ENCODE results near the gene PLXDC2.

PLXDC2 gene

GRCh38 chr10:19933772-19934171, 117.5 kb downstream of the PLXDC2 start:
- ChIA-PET CTCF (no interaction called here), POLR2A (no interaction called here)
- no peaks in the 10 kb centered on the region for H3K9me3 ChIP-seq (ENCODE audit: control insufficient read depth, insufficient read depth, low read depth, low read length)
- H3K27ac ChIP-seq (ENCODE audit: extremely low read depth, low read depth, low read length) = no peak overlapping the region
- H3K4me1 ChIP-seq (ENCODE audit: control insufficient read depth, insufficient read depth, low read length) = peaks cover 7% of the 10 kb centered on the region
- H3K36me3 ChIP-seq (ENCODE audit: control insufficient read depth in 2 of 2, insufficient read depth in 1 of 2, low read length in 2 of 2) = no peaks in the 10 kb centered on the region
- TF ChIP-seq, protein P1, sequence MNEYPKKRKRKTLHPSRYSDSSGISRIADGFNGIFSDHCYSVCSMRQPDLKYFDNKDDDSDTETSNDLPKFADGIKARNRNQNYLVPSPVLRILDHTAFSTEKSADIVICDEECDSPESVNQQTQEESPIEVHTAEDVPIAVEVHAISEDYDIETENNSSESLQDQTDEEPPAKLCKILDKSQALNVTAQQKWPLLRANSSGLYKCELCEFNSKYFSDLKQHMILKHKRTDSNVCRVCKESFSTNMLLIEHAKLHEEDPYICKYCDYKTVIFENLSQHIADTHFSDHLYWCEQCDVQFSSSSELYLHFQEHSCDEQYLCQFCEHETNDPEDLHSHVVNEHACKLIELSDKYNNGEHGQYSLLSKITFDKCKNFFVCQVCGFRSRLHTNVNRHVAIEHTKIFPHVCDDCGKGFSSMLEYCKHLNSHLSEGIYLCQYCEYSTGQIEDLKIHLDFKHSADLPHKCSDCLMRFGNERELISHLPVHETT (tag by site-specific recombination; IDR thresholded peaks at IDR 0.05) = no peak
- TF ChIP-seq ZNF423 (tag by site-specific recombination; IDR thresholded peaks at IDR 0.05) (no peak), ZNF248 (tag by site-specific recombination; IDR thresholded peaks at IDR 0.05) (no peak), ZNF48 (tag by site-specific recombination; IDR thresholded peaks at IDR 0.05) (no peak), ZNF654 (tag by site-specific recombination; IDR thresholded peaks at IDR 0.05; ENCODE audit: low read depth) (no peak), ZSCAN5A (tag by site-specific recombination; IDR thresholded peaks at IDR 0.05) (no peak), ZIC2 (tag by site-specific recombination; IDR thresholded peaks at IDR 0.05) (no peak), HOXC10 (CRISPR knock-in tag; IDR thresholded peaks at IDR 0.05) (no peak), ZNF274 (IDR thresholded peaks at IDR 0.05; ENCODE audit: low read length) (no peak), ZNF274 (tag by site-specific recombination; IDR thresholded peaks at IDR 0.05; ENCODE audit: borderline replicate concordance) (no peak), ZNF398 (tag by site-specific recombination; IDR thresholded peaks at IDR 0.05) (no peak)
- TF ChIP-seq, protein P2, sequence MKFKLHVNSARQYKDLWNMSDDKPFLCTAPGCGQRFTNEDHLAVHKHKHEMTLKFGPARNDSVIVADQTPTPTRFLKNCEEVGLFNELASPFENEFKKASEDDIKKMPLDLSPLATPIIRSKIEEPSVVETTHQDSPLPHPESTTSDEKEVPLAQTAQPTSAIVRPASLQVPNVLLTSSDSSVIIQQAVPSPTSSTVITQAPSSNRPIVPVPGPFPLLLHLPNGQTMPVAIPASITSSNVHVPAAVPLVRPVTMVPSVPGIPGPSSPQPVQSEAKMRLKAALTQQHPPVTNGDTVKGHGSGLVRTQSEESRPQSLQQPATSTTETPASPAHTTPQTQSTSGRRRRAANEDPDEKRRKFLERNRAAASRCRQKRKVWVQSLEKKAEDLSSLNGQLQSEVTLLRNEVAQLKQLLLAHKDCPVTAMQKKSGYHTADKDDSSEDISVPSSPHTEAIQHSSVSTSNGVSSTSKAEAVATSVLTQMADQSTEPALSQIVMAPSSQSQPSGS (tag by site-specific recombination; IDR thresholded peaks at IDR 0.05; ENCODE audit: low read depth) = no peak
- TF ChIP-seq, protein P3, sequence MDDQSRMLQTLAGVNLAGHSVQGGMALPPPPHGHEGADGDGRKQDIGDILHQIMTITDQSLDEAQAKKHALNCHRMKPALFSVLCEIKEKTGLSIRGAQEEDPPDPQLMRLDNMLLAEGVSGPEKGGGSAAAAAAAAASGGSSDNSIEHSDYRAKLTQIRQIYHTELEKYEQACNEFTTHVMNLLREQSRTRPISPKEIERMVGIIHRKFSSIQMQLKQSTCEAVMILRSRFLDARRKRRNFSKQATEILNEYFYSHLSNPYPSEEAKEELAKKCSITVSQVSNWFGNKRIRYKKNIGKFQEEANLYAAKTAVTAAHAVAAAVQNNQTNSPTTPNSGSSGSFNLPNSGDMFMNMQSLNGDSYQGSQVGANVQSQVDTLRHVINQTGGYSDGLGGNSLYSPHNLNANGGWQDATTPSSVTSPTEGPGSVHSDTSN (CRISPR knock-in tag; IDR thresholded peaks at IDR 0.05) = no peak
- TF ChIP-seq, protein P4, sequence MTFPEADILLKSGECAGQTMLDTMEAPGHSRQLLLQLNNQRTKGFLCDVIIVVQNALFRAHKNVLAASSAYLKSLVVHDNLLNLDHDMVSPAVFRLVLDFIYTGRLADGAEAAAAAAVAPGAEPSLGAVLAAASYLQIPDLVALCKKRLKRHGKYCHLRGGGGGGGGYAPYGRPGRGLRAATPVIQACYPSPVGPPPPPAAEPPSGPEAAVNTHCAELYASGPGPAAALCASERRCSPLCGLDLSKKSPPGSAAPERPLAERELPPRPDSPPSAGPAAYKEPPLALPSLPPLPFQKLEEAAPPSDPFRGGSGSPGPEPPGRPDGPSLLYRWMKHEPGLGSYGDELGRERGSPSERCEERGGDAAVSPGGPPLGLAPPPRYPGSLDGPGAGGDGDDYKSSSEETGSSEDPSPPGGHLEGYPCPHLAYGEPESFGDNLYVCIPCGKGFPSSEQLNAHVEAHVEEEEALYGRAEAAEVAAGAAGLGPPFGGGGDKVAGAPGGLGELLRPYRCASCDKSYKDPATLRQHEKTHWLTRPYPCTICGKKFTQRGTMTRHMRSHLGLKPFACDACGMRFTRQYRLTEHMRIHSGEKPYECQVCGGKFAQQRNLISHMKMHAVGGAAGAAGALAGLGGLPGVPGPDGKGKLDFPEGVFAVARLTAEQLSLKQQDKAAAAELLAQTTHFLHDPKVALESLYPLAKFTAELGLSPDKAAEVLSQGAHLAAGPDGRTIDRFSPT (tag by site-specific recombination; IDR thresholded peaks at IDR 0.05) = no peak
- TF ChIP-seq, protein P5, sequence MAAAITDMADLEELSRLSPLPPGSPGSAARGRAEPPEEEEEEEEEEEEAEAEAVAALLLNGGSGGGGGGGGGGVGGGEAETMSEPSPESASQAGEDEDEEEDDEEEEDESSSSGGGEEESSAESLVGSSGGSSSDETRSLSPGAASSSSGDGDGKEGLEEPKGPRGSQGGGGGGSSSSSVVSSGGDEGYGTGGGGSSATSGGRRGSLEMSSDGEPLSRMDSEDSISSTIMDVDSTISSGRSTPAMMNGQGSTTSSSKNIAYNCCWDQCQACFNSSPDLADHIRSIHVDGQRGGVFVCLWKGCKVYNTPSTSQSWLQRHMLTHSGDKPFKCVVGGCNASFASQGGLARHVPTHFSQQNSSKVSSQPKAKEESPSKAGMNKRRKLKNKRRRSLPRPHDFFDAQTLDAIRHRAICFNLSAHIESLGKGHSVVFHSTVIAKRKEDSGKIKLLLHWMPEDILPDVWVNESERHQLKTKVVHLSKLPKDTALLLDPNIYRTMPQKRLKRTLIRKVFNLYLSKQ (tag by site-specific recombination; IDR thresholded peaks at IDR 0.05; ENCODE audit: borderline replicate concordance) = no peak
- TF ChIP-seq, protein P6, sequence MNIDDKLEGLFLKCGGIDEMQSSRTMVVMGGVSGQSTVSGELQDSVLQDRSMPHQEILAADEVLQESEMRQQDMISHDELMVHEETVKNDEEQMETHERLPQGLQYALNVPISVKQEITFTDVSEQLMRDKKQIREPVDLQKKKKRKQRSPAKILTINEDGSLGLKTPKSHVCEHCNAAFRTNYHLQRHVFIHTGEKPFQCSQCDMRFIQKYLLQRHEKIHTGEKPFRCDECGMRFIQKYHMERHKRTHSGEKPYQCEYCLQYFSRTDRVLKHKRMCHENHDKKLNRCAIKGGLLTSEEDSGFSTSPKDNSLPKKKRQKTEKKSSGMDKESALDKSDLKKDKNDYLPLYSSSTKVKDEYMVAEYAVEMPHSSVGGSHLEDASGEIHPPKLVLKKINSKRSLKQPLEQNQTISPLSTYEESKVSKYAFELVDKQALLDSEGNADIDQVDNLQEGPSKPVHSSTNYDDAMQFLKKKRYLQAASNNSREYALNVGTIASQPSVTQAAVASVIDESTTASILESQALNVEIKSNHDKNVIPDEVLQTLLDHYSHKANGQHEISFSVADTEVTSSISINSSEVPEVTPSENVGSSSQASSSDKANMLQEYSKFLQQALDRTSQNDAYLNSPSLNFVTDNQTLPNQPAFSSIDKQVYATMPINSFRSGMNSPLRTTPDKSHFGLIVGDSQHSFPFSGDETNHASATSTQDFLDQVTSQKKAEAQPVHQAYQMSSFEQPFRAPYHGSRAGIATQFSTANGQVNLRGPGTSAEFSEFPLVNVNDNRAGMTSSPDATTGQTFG (tag by site-specific recombination; IDR thresholded peaks at IDR 0.05; ENCODE audit: borderline replicate concordance) = no peak
- no peak overlapping the region for H3K4me3 ChIP-seq (ENCODE audit: low read depth, low read length)
